HG03460 (cell line): ENCODE results near the gene ARL5C.

Experiments
- ATAC-seq: cut with Tn5 transposase; IDR thresholded peaks from one replicate; pipeline ENCODE4 v1.9.1; 2021; ENCODE audit not compliant: unreplicated experiment

The ARL5C gene

DNA sequence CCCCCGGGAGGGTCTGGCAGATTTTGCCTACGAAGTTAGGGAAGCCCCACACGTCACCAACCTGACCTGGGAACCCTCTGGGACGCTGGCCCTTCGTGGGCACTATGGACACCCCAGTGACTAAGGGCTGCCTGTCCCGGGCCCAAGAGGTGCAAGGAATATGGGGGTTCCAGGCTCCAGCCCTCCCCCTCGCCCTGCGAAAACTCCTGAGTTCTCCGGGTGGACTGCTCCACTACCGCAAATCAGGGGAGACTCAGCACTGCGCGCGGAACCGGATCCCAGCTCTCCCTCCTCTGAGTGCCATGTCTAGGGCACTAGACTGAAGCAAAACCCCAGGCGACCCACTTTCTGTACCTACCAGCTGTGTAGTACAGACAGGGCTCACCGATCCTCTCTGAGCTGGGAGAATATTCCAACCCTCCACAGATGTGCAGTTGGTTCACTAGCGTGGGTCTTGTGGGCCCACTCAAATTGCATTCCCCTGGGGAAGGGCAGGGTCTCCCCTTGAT is at the start of gene ARL5C:
TSS of gene ARL5C (minus strand) at position 321 of the 509 bp plus-strand sequence. CDS start 401 bp downstream, outside the sequence.
- ATAC-seq = no peak

- ATAC-seq = no peak
Measured at GRCh38 chr17:39213852-39214251, 47.9 kb upstream of the ARL5C start.

DNA sequence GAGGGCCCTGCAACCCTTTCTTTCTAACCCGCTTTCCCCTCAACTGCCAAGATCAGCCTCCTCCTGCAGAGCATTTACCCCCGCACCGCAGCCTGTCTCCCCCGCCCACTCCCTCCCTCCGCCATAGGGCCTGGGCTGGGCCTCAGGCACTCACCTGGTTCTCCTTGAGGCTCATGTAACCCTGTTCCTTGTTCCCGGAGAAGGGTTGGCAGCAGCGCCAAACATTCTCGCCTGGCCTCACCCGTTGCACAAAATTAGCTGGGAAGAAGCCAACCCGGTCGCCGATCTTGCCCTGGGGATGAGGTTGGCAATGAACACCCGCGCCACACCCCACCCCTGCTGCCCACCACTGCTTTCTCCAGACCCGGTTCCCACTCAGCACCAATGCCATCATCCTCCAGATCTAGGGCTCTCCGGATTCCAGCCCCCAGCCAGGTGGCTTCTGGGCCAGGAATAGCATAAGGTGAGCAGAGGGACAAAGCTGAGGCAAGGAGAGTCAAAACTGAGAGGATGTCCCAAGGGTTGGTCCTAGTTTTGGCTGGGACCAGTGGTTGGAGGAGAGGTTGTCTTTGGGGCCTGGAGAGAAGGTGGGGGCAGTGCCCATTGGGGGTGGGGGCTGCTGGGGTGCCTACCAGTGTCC is 47.0 kb upstream of the ARL5C start:
- ATAC-seq = no peak

GRCh38 chr17:39212195-39212810 is 46.3 kb upstream of the ARL5C start:
- no peak for ATAC-seq

DNA sequence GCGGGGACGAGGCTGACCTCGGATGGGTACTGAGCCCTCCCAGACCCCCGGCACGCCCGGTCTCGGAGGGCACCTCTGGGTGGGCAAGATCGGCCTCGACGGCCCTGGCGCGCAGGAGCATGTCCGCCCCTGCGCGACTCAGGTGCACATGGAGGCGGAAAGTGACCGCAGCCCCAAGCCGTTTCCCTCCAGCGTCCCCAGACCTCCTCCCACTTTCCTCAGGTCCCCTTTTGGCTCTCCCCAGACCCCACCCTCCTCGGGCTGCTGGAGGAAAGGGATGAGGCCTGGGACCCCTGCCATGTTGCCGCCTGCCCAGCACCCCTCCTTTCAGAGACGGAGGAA is 44.1 kb upstream of the ARL5C start:
- no peak for ATAC-seq

- no peak for ATAC-seq
Measured at GRCh38 chr17:39209317-39210092, 43.5 kb upstream of the ARL5C start.

GRCh38 chr17:39208893-39209292 is 42.9 kb upstream of the ARL5C start:
- ATAC-seq = no peak

GRCh38 chr17:39208136-39208535 is 42.2 kb upstream of the ARL5C start:
- no peak for ATAC-seq

DNA sequence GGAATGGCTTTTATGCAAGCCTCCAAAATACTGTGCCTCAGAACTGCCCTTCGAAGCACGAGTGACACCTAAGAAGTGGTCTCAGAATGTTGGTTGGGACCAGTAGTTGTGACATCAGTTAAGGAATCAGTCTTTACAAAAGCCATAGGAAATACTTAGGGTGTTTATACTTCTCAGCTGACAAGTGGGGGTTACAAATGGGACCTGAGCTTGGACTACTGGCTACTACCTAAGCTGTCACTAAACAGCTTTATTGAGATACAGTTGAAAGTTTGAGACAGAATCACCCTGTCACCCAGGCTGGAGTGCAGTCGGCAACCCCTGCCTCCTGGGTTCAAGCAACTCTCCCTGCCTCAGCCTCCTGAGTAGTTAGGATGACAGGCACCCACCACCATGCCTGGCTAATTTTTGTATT is 39.2 kb upstream of the ARL5C start:
- ATAC-seq = no peak

GRCh38 chr17:39204245-39204644 is 38.3 kb upstream of the ARL5C start:
- no peak for ATAC-seq

- no peak for ATAC-seq
Measured at GRCh38 chr17:39200957-39201510, 35.1 kb upstream of the ARL5C start.

- peak; percentile 56 for ATAC-seq
Measured at GRCh38 chr17:39200070-39200879, 34.3 kb upstream of the ARL5C start, which contains the start of gene RPL19. Gene RPL19, plus strand, starts transcription at chr17:39200283. Its CDS starts 62 bp downstream, at chr17:39200345.

DNA sequence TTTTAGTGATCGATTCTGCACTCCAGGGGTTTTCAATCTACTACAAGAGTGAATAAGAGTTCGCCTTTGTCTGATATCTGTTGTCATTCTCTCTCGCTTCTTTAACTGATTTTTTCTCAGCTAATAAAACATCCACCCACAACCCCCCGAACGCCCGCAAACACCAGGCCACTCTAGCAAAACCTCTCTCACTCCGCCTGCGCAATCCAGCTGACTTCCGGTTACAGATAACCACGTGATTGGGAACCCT is 33.8 kb upstream of the ARL5C start:
- peak; percentile 46 for ATAC-seq

- ATAC-seq = no peak
Measured at GRCh38 chr17:39198186-39198566, 32.2 kb upstream of the ARL5C start.

- ATAC-seq = no peak
Measured at GRCh38 chr17:39197380-39198185, 31.6 kb upstream of the ARL5C start, which contains the start of gene CACNB1. Gene CACNB1, minus strand, starts transcription at chr17:39197669. Its CDS starts 174 bp downstream, at chr17:39197495.

- no peak for ATAC-seq
Measured at GRCh38 chr17:39196808-39197291, 30.9 kb upstream of the ARL5C start.

DNA sequence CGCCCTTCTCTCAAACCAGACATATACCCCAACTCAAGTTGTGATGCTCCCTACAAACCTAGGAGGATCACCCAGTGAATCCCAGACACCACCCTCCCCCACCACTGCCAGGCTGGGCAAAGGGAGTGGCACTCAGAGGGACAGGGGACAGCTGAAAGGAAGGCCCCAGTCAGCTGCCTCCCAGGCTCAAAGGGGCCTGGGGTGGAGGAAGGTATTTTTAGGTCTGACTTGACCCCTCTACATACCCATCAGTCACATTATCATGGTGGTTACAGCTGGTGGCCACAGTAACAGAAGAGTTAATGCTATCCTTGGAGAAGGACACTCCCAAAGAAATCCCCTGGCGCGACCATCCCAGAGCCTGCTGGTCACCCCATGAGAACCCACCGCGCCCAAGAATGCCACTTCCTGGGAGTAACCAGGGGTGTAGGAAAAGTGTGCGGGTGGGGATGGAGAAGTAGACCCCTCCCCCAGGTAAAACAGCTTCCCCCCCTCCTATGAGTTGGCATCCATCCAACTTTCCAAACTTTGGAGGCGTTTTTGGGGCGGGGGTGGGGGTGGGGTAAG is 30.4 kb upstream of the ARL5C start:
- no peak for ATAC-seq

GRCh38 chr17:39195568-39196160 is 29.7 kb upstream of the ARL5C start:
- no peak for ATAC-seq

- no peak for ATAC-seq
Measured at GRCh38 chr17:39194985-39195524, 29.1 kb upstream of the ARL5C start.
